CD4-positive, alpha-beta T cell (primary cell): Measurements from ENCODE around the gene KCNJ10. TPM values are rescaled to one million over a fixed set of nuclear protein-coding genes. Genes with fewer than 3 reads are reported as not detected.

ENCODE experiments used
- ATAC-seq: fragments of 200-7000 bp; cut with Tn5 transposase; one replicate; pipeline ENCODE4 v1.10.0; 2022; ENCODE audit warnings: mild to moderate bottlenecking; ENCODE audit not compliant: poor library complexity
- CTCF ChIA-PET: fragments of 350-600 bp; sonication (Branson Sonifier 250); formaldehyde crosslinking; loops from one replicate; lab custom pipeline; 2021; ENCODE audit warnings: antibody characterized with exemption, inconsistent platforms; lab: Charles Lee
- POLR2A ChIA-PET: fragments of 350-600 bp; sonication (Branson Sonifier 250); formaldehyde crosslinking; loops from one replicate; lab custom pipeline; 2021; ENCODE audit warnings: antibody characterized with exemption, inconsistent platforms; lab: Charles Lee
- DNase-seq, 14 experiments: peaks; one replicate each; pipeline ENCODE4 v3.0.0-alpha.2; 2013 to 2020; ENCODE audit warnings: mixed read lengths in 2 of 14
- H3K27ac ChIP-seq, 2 donors: one replicate each; pipeline versions ENCODE4 v1.5.1 to v1.7.0; 2013; ENCODE audit warnings: low read length in 2 of 2, low read depth in 1 of 2, mild to moderate bottlenecking in 1 of 2
- H3K27me3 ChIP-seq, 2 experiments: 1 replicate in 1 of 2; 2 replicates in 1 of 2; pipeline versions ENCODE4 v1.6.1 to v1.7.0; 2013; ENCODE audit warnings: low read length in 2 of 2, control low read depth in 1 of 2, mild to moderate bottlenecking in 1 of 2, moderate library complexity in 1 of 2; ENCODE audit not compliant: insufficient read depth in 2 of 2, control insufficient read depth in 1 of 2
- H3K36me3 ChIP-seq: one replicate; pipeline ENCODE4 v1.6.1; 2013; ENCODE audit warnings: low read length, control low read depth; ENCODE audit not compliant: insufficient read depth
- H3K4me1 ChIP-seq: one replicate; pipeline ENCODE4 v1.6.1; 2013; ENCODE audit warnings: low read length, control low read depth; ENCODE audit not compliant: insufficient read depth
- H3K4me3 ChIP-seq: one replicate; pipeline ENCODE4 v1.5.1; 2013; ENCODE audit warnings: mild to moderate bottlenecking, low read length, moderate library complexity
- H3K9me3 ChIP-seq, 2 experiments: 1 replicate in 1 of 2; 2 replicates in 1 of 2; pipeline versions ENCODE4 v1.6.1 to v1.7.0; 2013; ENCODE audit warnings: low read length in 2 of 2, mild to moderate bottlenecking in 2 of 2, control low read depth in 1 of 2, moderate library complexity in 1 of 2; ENCODE audit not compliant: control insufficient read depth in 1 of 2, insufficient read depth in 1 of 2
- H3K27ac Mint-ChIP-seq: one replicate; pipeline ENCODE4 v1.8.0; 2020; ENCODE audit warnings: mixed read lengths
- H3K27me3 Mint-ChIP-seq: one replicate; pipeline ENCODE4 v1.8.0; 2021; ENCODE audit warnings: mixed read lengths
- H3K36me3 Mint-ChIP-seq: one replicate; pipeline ENCODE4 v1.8.0; 2021; ENCODE audit warnings: low read depth, mixed read lengths
- H3K4me1 Mint-ChIP-seq: one replicate; pipeline ENCODE4 v1.8.0; 2021; ENCODE audit warnings: low read depth, mixed read lengths
- H3K4me3 Mint-ChIP-seq: one replicate; pipeline ENCODE4 v1.8.0; 2020; ENCODE audit warnings: mild to moderate bottlenecking, mixed read lengths
- H3K9me3 Mint-ChIP-seq: one replicate; pipeline ENCODE4 v1.8.0; 2020; ENCODE audit warnings: mixed read lengths
- CTCF ChIP-seq: fragments of 200-600 bp; IDR thresholded peaks from one replicate; pipeline ENCODE4 v1.8.0; 2022; ENCODE audit warnings: antibody characterized with exemption, mild to moderate bottlenecking
- intact Hi-C, 2 experiments: fragments of 100-400 bp; cut with DNase I in 1 of 2; cut with micrococcal nuclease in 1 of 2; formaldehyde crosslinking; loops; one replicate each; pipeline versions ENCODE4 v1.15.1 to v1.9.0; 2023 to 2025; cut with DNase I, micrococcal nuclease
- total RNA-seq, 174 experiments: library from RNA in 2 of 174; stranded (reverse) in 2 of 174; gene quantifications; one replicate each; pipeline ENCODE4 v1.2.3 and lab custom pipeline; 2021 to 2026

The KCNJ10 gene
- total RNA-seq, 2 experiments from 2014 or later, result not detected

GRCh38 chr1:160094291-160094625, 24.3 kb upstream of the KCNJ10 start:
- Histone ChIP-seq H3K36me3 (peaks cover 60% of the 10 kb centered on the region), H3K9me3 (no peaks in the 10 kb centered on the region), H3K4me3 (no peak overlapping the region), H3K27me3 (no peaks in the 10 kb centered on the region), H3K27ac (no peak overlapping the region), H3K4me1 (peaks cover 52% of the 10 kb centered on the region)
- Mint-ChIP-seq H3K27me3 (no peaks in the 10 kb centered on the region), H3K9me3 (no peaks in the 10 kb centered on the region), H3K4me3 (no peak overlapping the region), H3K4me1 (peaks cover 47% of the 10 kb centered on the region), H3K27ac (no peak overlapping the region), H3K36me3 (peaks cover 80% of the 10 kb centered on the region)
- ChIA-PET POLR2A (no interaction called here), CTCF (interaction anchor here (1.0 kb wide), 1 partner anchor 8 kb away, joined by 3 read pairs; no protein-coding TSS in a partner anchor)
- intact Hi-C loops, result no loop called here
- DNase-seq, result no peak
- TF ChIP-seq CTCF, result no peak
- no peak for ATAC-seq

GRCh38 chr1:160093624-160094290, 23.8 kb upstream of the KCNJ10 start:
- Mint-ChIP-seq H3K4me3 (no peak overlapping the region), H3K4me1 (peaks cover 48% of the 10 kb centered on the region), H3K36me3 (peaks cover 81% of the 10 kb centered on the region), H3K9me3 (no peaks in the 10 kb centered on the region), H3K27ac (no peak overlapping the region), H3K27me3 (no peaks in the 10 kb centered on the region)
- H3K36me3 ChIP-seq, result peaks cover 65% of the 10 kb centered on the region
- H3K27me3 ChIP-seq, result no peaks in the 10 kb centered on the region
- ATAC-seq (no peak), DNase-seq (no peak)
- H3K27ac ChIP-seq, result peak overlapping the region in 1 of 2 donors; percentile 11
- ChIA-PET POLR2A (no interaction called here), CTCF (interaction anchor here (1.0 kb wide), 1 partner anchor 8 kb away, joined by 3 read pairs; no protein-coding TSS in a partner anchor)
- H3K4me3 ChIP-seq, result no peak overlapping the region
- peaks cover 48% of the 10 kb centered on the region for H3K4me1 ChIP-seq
- TF ChIP-seq CTCF, result no peak
- no peaks in the 10 kb centered on the region for H3K9me3 ChIP-seq
- intact Hi-C loops, result no loop called here

- Histone ChIP-seq H3K27ac (no peak overlapping the region), H3K36me3 (peaks cover 69% of the 10 kb centered on the region), H3K4me3 (no peak overlapping the region), H3K9me3 (no peaks in the 10 kb centered on the region), H3K4me1 (peaks cover 45% of the 10 kb centered on the region), H3K27me3 (no peaks in the 10 kb centered on the region)
- POLR2A ChIA-PET, result no interaction called here
- Mint-ChIP-seq H3K27me3 (no peaks in the 10 kb centered on the region), H3K36me3 (peaks cover 84% of the 10 kb centered on the region), H3K4me1 (peaks cover 48% of the 10 kb centered on the region), H3K4me3 (no peak overlapping the region), H3K27ac (no peak overlapping the region), H3K9me3 (no peaks in the 10 kb centered on the region)
- CTCF ChIA-PET, result interaction anchor here (1.0 to 1.1 kb wide), 2 partner anchors 7 to 9 kb away, joined by 3 read pairs; no protein-coding TSS in a partner anchor
- DNase-seq (no peak), ATAC-seq (no peak)
- TF ChIP-seq CTCF, result no peak
- intact Hi-C loops, result no loop called here
Measured at GRCh38 chr1:160093069-160093395, 23.1 kb upstream of the KCNJ10 start.
